Esophagus muscularis mucosa (tissue), 4 donors: ENCODE data around the gene ZNF337. TPM values are rescaled to one million over a fixed set of nuclear protein-coding genes. Genes with fewer than 3 reads are reported as not detected.
A peak's percentile ranks its signal among the peaks of the same experiment; 100 is the strongest.

Source experiments
- DNase-seq: peaks from one replicate; pipeline ENCODE4 v3.0.0-alpha.2; 2017; ENCODE audit errors: extremely low spot score
- H3K27ac ChIP-seq, 4 donors: fragments of 200-600 bp; sonication (generic); replicated peaks in 1 of 4; 1 replicate in 3 of 4; 2 replicates in 1 of 4; pipeline ENCODE4 v1.5.1; 2016 to 2019; ENCODE audit warnings: mild to moderate bottlenecking in 1 of 4
- H3K27me3 ChIP-seq, 4 donors: fragments of 200-600 bp; sonication (generic); one replicate each; pipeline versions ENCODE4 v1.5.1 to v1.6.0; 2016 to 2019
- H3K36me3 ChIP-seq, 4 donors: fragments of 200-600 bp; sonication (generic); one replicate each; pipeline ENCODE4 v1.5.1; 2016 to 2019
- H3K4me1 ChIP-seq, 4 donors: fragments of 200-600 bp; sonication (generic); one replicate each; pipeline ENCODE4 v1.5.1; 2016 to 2019
- H3K4me3 ChIP-seq, 4 donors: fragments of 200-600 bp; sonication (generic); 1 replicate in 2 of 4; 2 replicates in 2 of 4; pipeline ENCODE4 v1.5.1; 2016 to 2019; ENCODE audit warnings: mild to moderate bottlenecking in 4 of 4, moderate library complexity in 1 of 4
- H3K9me3 ChIP-seq, 4 donors: fragments of 200-600 bp; sonication (generic); 1 replicate in 3 of 4; 2 replicates in 1 of 4; pipeline ENCODE4 v1.5.1; 2016 to 2019
- EP300 ChIP-seq: sonication (generic); formaldehyde crosslinking; IDR thresholded peaks from one replicate; pipeline ENCODE4 v1.6.1; 2017; ENCODE audit warnings: antibody characterized with exemption
- POLR2A ChIP-seq: fragments of 450-650 bp; IDR thresholded peaks from one replicate; pipeline ENCODE4 v1.6.1; 2017; ENCODE audit warnings: antibody characterized with exemption, moderate library complexity, mild to moderate bottlenecking, low read depth
- POLR2AphosphoS5 ChIP-seq, 2 donors: sonication (generic); formaldehyde crosslinking; IDR thresholded peaks; one replicate each; pipeline ENCODE4 v1.6.1; 2017; ENCODE audit warnings: antibody characterized with exemption in 2 of 2
- WGBS: methylation state at CpG from one replicate; pipeline ENCODE4 v1.1.5; 2018; 5-methylcytosine and 5-hydroxymethylcytosine counted together
- intact Hi-C: fragments of 100-400 bp; cut with DNase I; formaldehyde crosslinking; loops from one replicate; pipeline ENCODE4 v1.15.1; 2023
- total RNA-seq, 4 donors: library from RNA; depleted of rRNA; stranded (reverse); fragments of >200 nt; gene quantifications; one replicate each; pipeline versions ENCODE4 v1.1.0 to v1.2.1, GENCODE V29; 2016
- TF ChIP-seq, protein P1 (sequence below), 3 experiments: fragments of 200-600 bp in 2 of 3; fragments of 450-650 bp in 1 of 3; sonication (generic) in 2 of 3; IDR thresholded peaks; one replicate each; pipeline ENCODE4 v1.5.1; 2017 to 2019; ENCODE audit warnings: antibody characterized with exemption in 3 of 3, mild to moderate bottlenecking in 2 of 3, moderate library complexity in 1 of 3

The ZNF337 gene
- total RNA-seq, 4 donors from 2014 or later, result 13.1 to 17.0 (median 14.8) TPM

DNA sequence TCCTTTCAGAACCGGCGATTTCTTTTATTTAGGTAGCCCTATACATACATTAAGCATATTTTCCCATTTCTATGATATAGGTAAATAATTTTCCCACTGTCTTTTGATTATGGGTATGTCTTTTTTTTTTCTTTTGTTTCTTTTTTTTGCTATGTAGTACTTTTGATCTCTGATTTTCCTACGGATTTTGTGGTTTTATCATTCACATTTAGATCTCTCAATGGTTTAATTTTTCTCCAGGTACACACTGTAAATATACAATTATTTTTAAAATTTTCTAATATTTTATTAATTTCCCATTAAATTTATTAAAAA is 436 bp upstream of the ZNF337 start:
- Histone ChIP-seq H3K27me3 (no peaks in the 10 kb centered on the region), H3K27ac (peak overlapping the region; percentile 90 to 95 (median 92))
- intact Hi-C loops, result loop anchor here (2.0 kb wide), 1 partner anchor 74 kb away; no protein-coding TSS in a partner anchor

DNA sequence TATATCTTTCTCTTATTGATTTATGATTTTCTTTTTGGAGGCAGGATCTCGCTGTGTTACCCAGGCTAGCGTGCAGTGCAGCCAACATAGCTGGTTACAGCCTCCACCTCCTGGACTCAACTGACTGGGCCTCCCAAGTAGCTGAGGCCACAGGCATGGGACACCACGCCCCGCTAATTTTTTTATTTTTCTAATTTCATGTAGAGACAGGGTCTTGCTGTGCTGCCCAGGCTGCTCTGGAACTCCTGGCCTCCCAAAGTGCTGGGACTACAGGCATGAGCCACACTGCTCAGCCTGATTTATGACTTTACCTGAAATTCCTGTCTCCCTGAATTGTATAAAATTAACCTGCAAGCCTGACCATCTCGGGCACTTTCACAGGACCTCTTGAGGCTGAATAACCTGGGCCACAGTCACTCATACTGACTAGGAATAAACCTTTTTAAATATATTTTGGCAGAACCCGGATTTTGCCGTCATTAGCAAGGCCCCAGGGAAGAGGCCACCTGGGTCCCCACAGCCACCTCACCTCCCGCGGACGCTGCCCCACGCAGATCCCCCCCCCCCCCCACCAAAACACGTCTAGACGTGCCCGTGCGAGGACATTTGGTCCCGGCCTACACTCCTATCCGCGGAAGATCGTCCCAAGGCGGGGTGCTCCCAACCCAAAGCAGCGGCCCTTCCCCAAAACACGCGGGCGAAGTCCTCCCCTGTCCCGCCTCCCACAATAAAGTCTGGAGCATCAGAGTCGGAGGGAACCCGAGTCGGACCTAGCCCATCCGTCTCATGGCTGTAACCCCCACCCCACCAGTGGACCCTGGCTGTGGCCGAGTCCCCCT is 902 bp downstream of the ZNF337 start:
- Histone ChIP-seq H3K4me3 (peak overlapping the region; percentile 87 to 93 (median 88)), H3K9me3 (peaks cover 0 to 9% (median 8%) of the 10 kb centered on the region in 4 donors), H3K36me3 (peaks cover 0 to 13% (median 0%) of the 10 kb centered on the region in 4 donors), H3K27me3 (no peaks in the 10 kb centered on the region), H3K4me1 (peaks cover 14 to 28% (median 22%) of the 10 kb centered on the region in 4 donors), H3K27ac (peak overlapping the region; percentile 90 to 95 (median 92))
- WGBS, result 64% methylated on average over 7 of the region's 30 CpGs
- TF ChIP-seq POLR2AphosphoS5 (IDR thresholded peaks at IDR 0.05) (no peak), POLR2A (no peak), EP300 (no peak)
- TF ChIP-seq, protein P1, sequence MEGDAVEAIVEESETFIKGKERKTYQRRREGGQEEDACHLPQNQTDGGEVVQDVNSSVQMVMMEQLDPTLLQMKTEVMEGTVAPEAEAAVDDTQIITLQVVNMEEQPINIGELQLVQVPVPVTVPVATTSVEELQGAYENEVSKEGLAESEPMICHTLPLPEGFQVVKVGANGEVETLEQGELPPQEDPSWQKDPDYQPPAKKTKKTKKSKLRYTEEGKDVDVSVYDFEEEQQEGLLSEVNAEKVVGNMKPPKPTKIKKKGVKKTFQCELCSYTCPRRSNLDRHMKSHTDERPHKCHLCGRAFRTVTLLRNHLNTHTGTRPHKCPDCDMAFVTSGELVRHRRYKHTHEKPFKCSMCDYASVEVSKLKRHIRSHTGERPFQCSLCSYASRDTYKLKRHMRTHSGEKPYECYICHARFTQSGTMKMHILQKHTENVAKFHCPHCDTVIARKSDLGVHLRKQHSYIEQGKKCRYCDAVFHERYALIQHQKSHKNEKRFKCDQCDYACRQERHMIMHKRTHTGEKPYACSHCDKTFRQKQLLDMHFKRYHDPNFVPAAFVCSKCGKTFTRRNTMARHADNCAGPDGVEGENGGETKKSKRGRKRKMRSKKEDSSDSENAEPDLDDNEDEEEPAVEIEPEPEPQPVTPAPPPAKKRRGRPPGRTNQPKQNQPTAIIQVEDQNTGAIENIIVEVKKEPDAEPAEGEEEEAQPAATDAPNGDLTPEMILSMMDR (IDR thresholded peaks at IDR 0.05), result no peak
- DNase-seq, result no peak
- intact Hi-C loops, result loop anchor here (2.0 kb wide), 1 partner anchor 73 kb away; no protein-coding TSS in a partner anchor

More for the DNA sequence above, 436 bp upstream of the ZNF337 start:
- no peak for DNase-seq
- Histone ChIP-seq H3K4me1 (peaks cover 14 to 28% (median 22%) of the 10 kb centered on the region in 4 donors), H3K9me3 (peaks cover 0 to 10% (median 9%) of the 10 kb centered on the region in 4 donors), H3K36me3 (peaks cover 0 to 2% (median 0%) of the 10 kb centered on the region in 4 donors), H3K4me3 (peak overlapping the region; percentile 87 to 93 (median 88))
- WGBS, result under 1% methylated on average over 3 of the region's 3 CpGs
- TF ChIP-seq, protein P1 (IDR thresholded peaks at IDR 0.05), result no peak
- TF ChIP-seq EP300 (no peak), POLR2A (no peak), POLR2AphosphoS5 (IDR thresholded peaks at IDR 0.05) (no peak)

DNA sequence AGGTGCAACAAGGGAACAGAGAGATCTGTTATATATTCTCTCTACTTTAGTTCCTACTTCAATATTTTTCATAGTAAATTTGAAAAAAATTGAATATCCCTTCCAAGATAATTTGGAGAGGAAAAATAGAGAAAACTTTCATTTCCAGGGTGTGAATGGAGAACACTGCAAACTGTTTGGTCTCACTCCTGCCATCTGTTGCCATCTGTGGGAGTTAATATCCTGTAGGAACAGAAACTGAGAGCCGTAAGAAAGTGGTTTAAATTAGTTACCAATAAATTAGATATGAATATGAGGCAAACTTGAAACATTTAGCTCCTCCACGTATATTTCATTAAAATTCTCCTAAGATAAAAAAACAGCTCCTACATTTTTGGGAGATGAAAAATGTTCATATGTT is 4.2 kb downstream of the ZNF337 start:
- Histone ChIP-seq H3K27me3 (no peaks in the 10 kb centered on the region), H3K27ac (no peak overlapping the region), H3K36me3 (peaks cover 0 to 26% (median 0%) of the 10 kb centered on the region in 4 donors), H3K4me1 (peaks cover 12 to 25% (median 18%) of the 10 kb centered on the region in 4 donors), H3K9me3 (no peaks in the 10 kb centered on the region), H3K4me3 (no peak overlapping the region)
- TF ChIP-seq, protein P1 (IDR thresholded peaks at IDR 0.05), result no peak
- TF ChIP-seq POLR2AphosphoS5 (IDR thresholded peaks at IDR 0.05), result no peak
- TF ChIP-seq EP300, result no peak
- TF ChIP-seq POLR2A, result no peak
- intact Hi-C loops, result no loop called here
- WGBS, result 78% methylated on average over 2 of the region's 2 CpGs
- DNase-seq, result no peak

DNA sequence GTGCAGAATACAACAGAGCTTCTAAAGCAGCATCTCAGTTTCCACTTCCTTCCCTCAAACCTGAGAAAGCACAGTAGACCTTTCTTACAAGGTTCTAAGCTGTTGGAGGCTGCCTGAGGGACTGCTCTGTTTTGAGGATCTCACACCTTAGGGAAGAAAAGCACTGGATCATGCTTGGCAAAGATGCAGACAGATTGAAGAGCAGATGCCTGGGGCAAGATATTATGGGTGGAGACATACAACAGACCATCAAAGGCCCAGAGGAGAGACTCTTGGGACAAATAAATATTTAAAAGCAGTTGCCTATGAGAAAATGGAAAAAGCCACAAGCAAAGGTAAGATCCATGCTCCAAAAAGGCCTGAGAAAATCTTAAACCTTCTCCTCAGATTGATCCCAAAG is 6.2 kb downstream of the ZNF337 start:
- H3K36me3 ChIP-seq, result peaks cover 8 to 37% (median 10%) of the 10 kb centered on the region in 4 donors
- TF ChIP-seq POLR2AphosphoS5 (IDR thresholded peaks at IDR 0.05) (no peak), EP300 (no peak), POLR2A (no peak)
- TF ChIP-seq, protein P1 (IDR thresholded peaks at IDR 0.05), result no peak
- no peak overlapping the region for H3K4me3 ChIP-seq
- peaks cover 4 to 14% (median 8%) of the 10 kb centered on the region in 4 donors for H3K4me1 ChIP-seq
- no peaks in the 10 kb centered on the region for H3K27me3 ChIP-seq
- intact Hi-C loops, result no loop called here
- no peaks in the 10 kb centered on the region for H3K9me3 ChIP-seq
- H3K27ac ChIP-seq, result no peak overlapping the region
- no peak for DNase-seq
